Vagina (tissue), 2 donors: ENCODE data around the gene DOCK1.

Experiments used
- CTCF ChIP-seq, 3 experiments: fragments of 450-650 bp in 2 of 3; fragments of 200-600 bp in 1 of 3; sonication (generic) in 1 of 3; IDR thresholded peaks; one replicate each; pipeline ENCODE4 v1.5.1; 2017 to 2019; ENCODE audit warnings: antibody characterized with exemption in 3 of 3, mild to moderate bottlenecking in 2 of 3, moderate library complexity in 2 of 3
- POLR2A ChIP-seq, 2 donors: fragments of 450-650 bp; IDR thresholded peaks; one replicate each; pipeline ENCODE4 v1.6.1; 2017; ENCODE audit warnings: antibody characterized with exemption in 2 of 2, mild to moderate bottlenecking in 2 of 2, moderate library complexity in 2 of 2

GRCh38 chr10:127400216-127400615 lies 495.0 kb downstream of the DOCK1 start:
- TF ChIP-seq POLR2A (IDR thresholded peaks at IDR 0.05), result no peak
- TF ChIP-seq CTCF (IDR thresholded peaks at IDR 0.05), result no peak
